Tibial nerve (tissue), 4 donors: Measurements from ENCODE around the gene NOTCH4.

ENCODE experiments used
- EP300 ChIP-seq, 2 donors: sonication (generic); formaldehyde crosslinking; IDR thresholded peaks; one replicate each; pipeline ENCODE4 v1.6.1; 2017; ENCODE audit warnings: antibody characterized with exemption in 2 of 2, mild to moderate bottlenecking in 1 of 2
- POLR2A ChIP-seq, 2 donors: fragments of 450-650 bp; IDR thresholded peaks; one replicate each; pipeline ENCODE4 v1.6.1; 2017; ENCODE audit warnings: antibody characterized with exemption in 2 of 2, mild to moderate bottlenecking in 2 of 2, moderate library complexity in 2 of 2
- TF ChIP-seq, protein P1 (sequence below), 5 experiments: fragments of 200-600 bp in 3 of 5; fragments of 450-650 bp in 2 of 5; sonication (generic) in 3 of 5; IDR thresholded peaks; one replicate each; pipeline ENCODE4 v1.5.1; 2016 to 2019; ENCODE audit warnings: antibody characterized with exemption in 5 of 5, mild to moderate bottlenecking in 3 of 5, moderate library complexity in 2 of 5

GRCh38 chr6:32182555-32182981 is 41.3 kb downstream of the NOTCH4 start:
- TF ChIP-seq EP300 (IDR thresholded peaks at IDR 0.05): no peak
- TF ChIP-seq, protein P1, sequence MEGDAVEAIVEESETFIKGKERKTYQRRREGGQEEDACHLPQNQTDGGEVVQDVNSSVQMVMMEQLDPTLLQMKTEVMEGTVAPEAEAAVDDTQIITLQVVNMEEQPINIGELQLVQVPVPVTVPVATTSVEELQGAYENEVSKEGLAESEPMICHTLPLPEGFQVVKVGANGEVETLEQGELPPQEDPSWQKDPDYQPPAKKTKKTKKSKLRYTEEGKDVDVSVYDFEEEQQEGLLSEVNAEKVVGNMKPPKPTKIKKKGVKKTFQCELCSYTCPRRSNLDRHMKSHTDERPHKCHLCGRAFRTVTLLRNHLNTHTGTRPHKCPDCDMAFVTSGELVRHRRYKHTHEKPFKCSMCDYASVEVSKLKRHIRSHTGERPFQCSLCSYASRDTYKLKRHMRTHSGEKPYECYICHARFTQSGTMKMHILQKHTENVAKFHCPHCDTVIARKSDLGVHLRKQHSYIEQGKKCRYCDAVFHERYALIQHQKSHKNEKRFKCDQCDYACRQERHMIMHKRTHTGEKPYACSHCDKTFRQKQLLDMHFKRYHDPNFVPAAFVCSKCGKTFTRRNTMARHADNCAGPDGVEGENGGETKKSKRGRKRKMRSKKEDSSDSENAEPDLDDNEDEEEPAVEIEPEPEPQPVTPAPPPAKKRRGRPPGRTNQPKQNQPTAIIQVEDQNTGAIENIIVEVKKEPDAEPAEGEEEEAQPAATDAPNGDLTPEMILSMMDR (IDR thresholded peaks at IDR 0.05): no peak
- TF ChIP-seq POLR2A (IDR thresholded peaks at IDR 0.05): no peak
